Caco-2 (cell line): ENCODE measurements around the gene PMM2. TPM values are rescaled to one million over a fixed set of nuclear protein-coding genes. Genes with fewer than 3 reads are reported as not detected.
"Not testable (repeated sequence)": the region's sequence is repeated elsewhere in the genome, so short reads cannot be mapped to it uniquely, and the experiment has no call there.

Experiments
- BruUV-seq: library from RNA; stranded (reverse); fragments of 400-500 nt; replicated peaks from 2 replicates; lab custom pipeline; 2021; lab: Mats Ljungman, UMichigan
- CTCF ChIA-PET: fragments of 300-600 bp; sonication (Branson Sonifier 250); formaldehyde crosslinking; loops from one replicate; lab custom pipeline; 2022; ENCODE audit warnings: antibody characterized with exemption; lab: Charles Lee
- POLR2A ChIA-PET: fragments of 300-600 bp; sonication (Branson Sonifier 250); formaldehyde crosslinking; loops from one replicate; lab custom pipeline; 2022; ENCODE audit warnings: antibody characterized with exemption; lab: Charles Lee
- DNase-seq, 2 experiments: peaks; one replicate each; pipeline versions ENCODE4 v3.0.0 to v3.0.0-alpha.2; 2020 to 2022
- H3K27me3 ChIP-seq: replicated peaks from 2 replicates; pipeline ENCODE4 v1.6.0; 2011; ENCODE audit warnings: low read length; ENCODE audit not compliant: control insufficient read depth, insufficient read depth
- H3K36me3 ChIP-seq: 2 replicates; pipeline ENCODE4 v1.5.1; 2011; ENCODE audit warnings: low read length; ENCODE audit not compliant: control insufficient read depth, insufficient read depth
- H3K4me1 ChIP-seq: fragments of 250-450 bp; sonication (Bioruptor Pico); 2 replicates; pipeline ENCODE4 v1.5.1; 2020; ENCODE audit warnings: mild to moderate bottlenecking
- H3K4me3 ChIP-seq: 2 replicates; pipeline ENCODE4 v1.5.1; 2011; ENCODE audit warnings: low read depth, mild to moderate bottlenecking, control low read depth, low read length
- H3K9me3 ChIP-seq: fragments of 250-450 bp; sonication (Bioruptor Pico); 2 replicates; pipeline ENCODE4 v1.5.1; 2020; ENCODE audit warnings: mild to moderate bottlenecking, moderate library complexity
- H3K27ac Mint-ChIP-seq: one replicate; pipeline ENCODE4 v1.8.0; 2022; ENCODE audit warnings: mixed read lengths; ENCODE audit not compliant: unreplicated experiment
- H3K27me3 Mint-ChIP-seq: one replicate; pipeline ENCODE4 v1.8.0; 2022; ENCODE audit warnings: mixed read lengths; ENCODE audit not compliant: insufficient read depth, unreplicated experiment
- H3K36me3 Mint-ChIP-seq: one replicate; pipeline ENCODE4 v1.8.0; 2022; ENCODE audit warnings: mild to moderate bottlenecking, mixed read lengths; ENCODE audit not compliant: insufficient read depth, unreplicated experiment
- H3K4me1 Mint-ChIP-seq: one replicate; pipeline ENCODE4 v1.8.0; 2022; ENCODE audit warnings: low read depth, mixed read lengths; ENCODE audit not compliant: unreplicated experiment
- H3K4me3 Mint-ChIP-seq: one replicate; pipeline ENCODE4 v1.8.0; 2022; ENCODE audit warnings: mild to moderate bottlenecking, moderate library complexity, mixed read lengths; ENCODE audit not compliant: unreplicated experiment
- H3K9me3 Mint-ChIP-seq: one replicate; pipeline ENCODE4 v1.8.0; 2022; ENCODE audit warnings: mixed read lengths; ENCODE audit not compliant: unreplicated experiment
- CTCF ChIP-seq, 2 experiments: fragments of 200-600 bp in 1 of 2; IDR thresholded peaks; 1 replicate in 1 of 2; 2 replicates in 1 of 2; pipeline versions ENCODE4 v1.5.1 to v1.8.0; 2011 to 2022; ENCODE audit warnings: antibody characterized with exemption in 1 of 2, control low read depth in 1 of 2, inconsistent platforms in 1 of 2, low read depth in 1 of 2, low read length in 1 of 2, mild to moderate bottlenecking in 1 of 2, moderate library complexity in 1 of 2; ENCODE audit not compliant: insufficient read depth in 1 of 2, severe bottlenecking in 1 of 2, unreplicated experiment in 1 of 2
- intact Hi-C: fragments of 100-400 bp; cut with micrococcal nuclease; formaldehyde crosslinking; loops from one replicate; pipeline ENCODE4 v1.10.0; 2022; ENCODE audit not compliant: unreplicated experiment
- total RNA-seq: library from RNA; stranded (reverse); gene quantifications from 2 replicates; pipeline ENCODE4 v1.2.3, GENCODE V29; 2022

The PMM2 gene
- total RNA-seq, 1 experiment from 2014 or later, result 69.0 TPM

GRCh38 chr16:8868416-8869211, 71.0 kb downstream of the PMM2 start, which contains the start of gene CARHSP1:
Gene CARHSP1, minus strand, starts transcription at chr16:8869006. Its CDS starts 9,678 bp downstream, at chr16:8859328.
- H3K27ac Mint-ChIP-seq, result peak within 1 kb of the TSS; percentile 97
- Histone ChIP-seq H3K4me1 (peaks cover 42% of the 10 kb centered on the region), H3K9me3 (no peaks in the 10 kb centered on the region), H3K36me3 (no peaks in the 10 kb centered on the region), H3K27me3 (no peaks in the 10 kb centered on the region), H3K4me3 (peak within 1 kb of the TSS; percentile 62)
- no peak for TF ChIP-seq CTCF (IDR thresholded peaks at IDR 0.05; ENCODE audit: insufficient read depth in 1 of 2, low read depth in 1 of 2, low read length in 1 of 2, severe bottlenecking in 1 of 2, unreplicated experiment in 1 of 2)
- intact Hi-C loops, result loop anchor here (1.0 to 5.0 kb wide), 3 partner anchors 10 to 224 kb away; partner anchors contain the start of genes HAPSTR1, PMM2 and TMEM186
- H3K27me3 Mint-ChIP-seq, result no peaks in the 10 kb centered on the region
- H3K9me3 Mint-ChIP-seq, result no peaks in the 10 kb centered on the region
- ChIA-PET POLR2A (interaction anchor here (0.5 to 1.6 kb wide), 12 partner anchors 9 to 223 kb away, joined by 3 to 13 read pairs (median 4); partner anchors contain the start of genes ABAT, HAPSTR1, PMM2 and TMEM186), CTCF (interaction anchor here (0.6 to 2.4 kb wide), 13 partner anchors 8 to 222 kb away, joined by 3 to 8 read pairs (median 5); no protein-coding TSS in a partner anchor)
- peak within 1 kb of the TSS; percentile 97 for H3K4me3 Mint-ChIP-seq
- DNase-seq, result peak; percentile 89
- H3K36me3 Mint-ChIP-seq, result peaks cover 30% of the 10 kb centered on the region
- H3K4me1 Mint-ChIP-seq, result peaks cover 15% of the 10 kb centered on the region
- BruUV-seq, result no TSS peak

GRCh38 chr16:8869212-8869987, 71.8 kb downstream of the PMM2 start:
- peaks cover 34% of the 10 kb centered on the region for H3K4me1 ChIP-seq
- peak; percentile 36 to 47 for TF ChIP-seq CTCF (IDR thresholded peaks at IDR 0.05; ENCODE audit: insufficient read depth in 1 of 2, low read depth in 1 of 2, low read length in 1 of 2, severe bottlenecking in 1 of 2, unreplicated experiment in 1 of 2)
- POLR2A ChIA-PET, result interaction anchor here (0.5 to 1.6 kb wide), 10 partner anchors 9 to 222 kb away, joined by 3 to 13 read pairs (median 4); partner anchors contain the start of genes ABAT, HAPSTR1, PMM2 and TMEM186
- peaks cover 8% of the 10 kb centered on the region for H3K4me1 Mint-ChIP-seq
- BruUV-seq, result no TSS peak
- peak; percentile 51 to 66 for DNase-seq
- H3K36me3 Mint-ChIP-seq, result peaks cover 23% of the 10 kb centered on the region
- no peaks in the 10 kb centered on the region for H3K27me3 ChIP-seq
- H3K9me3 Mint-ChIP-seq, result no peaks in the 10 kb centered on the region
- H3K36me3 ChIP-seq, result no peaks in the 10 kb centered on the region
- H3K4me3 ChIP-seq, result peak overlapping the region; percentile 49
- intact Hi-C loops, result loop anchor here (1.0 to 5.0 kb wide), 3 partner anchors 9 to 223 kb away; partner anchors contain the start of genes HAPSTR1, PMM2 and TMEM186
- H3K4me3 Mint-ChIP-seq, result peak overlapping the region; percentile 97
- CTCF ChIA-PET, result interaction anchor here (0.6 to 2.4 kb wide), 12 partner anchors 9 to 222 kb away, joined by 3 to 8 read pairs (median 5); no protein-coding TSS in a partner anchor
- H3K9me3 ChIP-seq, result no peaks in the 10 kb centered on the region
- H3K27me3 Mint-ChIP-seq, result no peaks in the 10 kb centered on the region
- peak overlapping the region; percentile 86 for H3K27ac Mint-ChIP-seq

- intact Hi-C loops, result loop anchor here (1.0 to 5.0 kb wide), 3 partner anchors 8 to 222 kb away; partner anchors contain the start of genes HAPSTR1, PMM2 and TMEM186
- H3K4me1 Mint-ChIP-seq, H3K36me3 ChIP-seq, BruUV-seq, H3K27ac Mint-ChIP-seq, H3K4me3 ChIP-seq, POLR2A ChIA-PET, H3K27me3 Mint-ChIP-seq, H3K9me3 Mint-ChIP-seq, DNase-seq, CTCF ChIA-PET, H3K9me3 ChIP-seq, H3K4me3 Mint-ChIP-seq, H3K27me3 ChIP-seq: not testable (repeated sequence)
- H3K36me3 Mint-ChIP-seq, result peaks cover 22% of the 10 kb centered on the region
- H3K4me1 ChIP-seq, result peaks cover 29% of the 10 kb centered on the region
Observed at GRCh38 chr16:8869988-8870241, 72.3 kb downstream of the PMM2 start.
